GM18907 (cell line): ENCODE data around the gene COASY.
"Not testable (repeated sequence)": the region's sequence is repeated elsewhere in the genome, so short reads cannot be mapped to it uniquely, and the experiment has no call there.

Source experiments
- ATAC-seq: cut with Tn5 transposase; IDR thresholded peaks from one replicate; pipeline ENCODE4 v1.9.1; 2021; ENCODE audit warnings: mild to moderate bottlenecking, moderate library complexity; ENCODE audit not compliant: unreplicated experiment

The COASY gene

DNA sequence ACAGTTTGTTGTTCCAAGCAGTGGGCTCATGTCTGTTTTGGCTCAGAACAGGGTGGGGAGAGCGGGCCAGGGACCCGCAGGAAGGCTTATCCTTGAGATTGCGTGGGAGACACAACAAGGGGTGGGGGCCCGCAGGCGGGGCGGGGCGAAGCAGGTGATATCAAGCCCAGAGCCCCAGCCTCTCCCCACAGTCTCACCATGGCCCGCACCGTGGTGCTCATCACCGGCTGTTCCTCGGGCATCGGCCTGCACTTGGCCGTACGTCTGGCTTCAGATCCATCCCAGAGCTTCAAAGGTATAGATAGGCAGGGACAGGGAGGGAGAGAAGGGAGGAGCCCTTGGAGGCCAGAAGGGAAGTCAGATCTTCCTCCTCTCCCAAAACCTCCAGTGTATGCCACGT lies 9.2 kb upstream of the COASY start, which contains the start of gene HSD17B1:
Gene HSD17B1, plus strand, starts transcription at position 188 of the 400 bp plus-strand sequence. Its CDS starts 11 bp downstream, at position 199.
- ATAC-seq, result not testable (repeated sequence)

DNA sequence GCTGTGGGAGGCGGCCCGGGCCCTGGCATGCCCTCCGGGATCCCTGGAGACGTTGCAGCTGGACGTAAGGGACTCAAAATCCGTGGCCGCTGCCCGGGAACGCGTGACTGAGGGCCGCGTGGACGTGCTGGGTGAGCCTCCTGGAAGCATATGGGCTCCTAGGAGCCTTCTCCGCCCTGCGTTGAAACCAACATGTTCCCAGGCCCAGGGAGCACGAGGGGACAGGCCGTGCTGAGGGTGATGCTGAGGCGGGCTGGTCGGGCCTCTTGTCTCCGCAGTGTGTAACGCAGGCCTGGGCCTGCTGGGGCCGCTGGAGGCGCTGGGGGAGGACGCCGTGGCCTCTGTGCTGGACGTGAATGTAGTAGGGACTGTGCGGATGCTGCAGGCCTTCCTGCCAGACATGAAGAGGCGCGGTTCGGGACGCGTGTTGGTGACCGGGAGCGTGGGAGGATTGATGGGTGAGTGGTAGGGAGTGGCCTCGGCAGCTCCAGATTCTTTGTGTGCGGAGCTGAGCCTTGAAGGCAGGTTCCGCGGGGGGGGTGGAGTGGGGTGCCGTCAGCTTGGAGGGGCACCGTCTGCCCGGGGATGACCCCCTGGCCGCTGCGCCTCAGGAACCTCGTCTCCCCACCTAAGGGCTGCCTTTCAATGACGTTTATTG lies 8.7 kb upstream of the COASY start:
- ATAC-seq, result no peak

DNA sequence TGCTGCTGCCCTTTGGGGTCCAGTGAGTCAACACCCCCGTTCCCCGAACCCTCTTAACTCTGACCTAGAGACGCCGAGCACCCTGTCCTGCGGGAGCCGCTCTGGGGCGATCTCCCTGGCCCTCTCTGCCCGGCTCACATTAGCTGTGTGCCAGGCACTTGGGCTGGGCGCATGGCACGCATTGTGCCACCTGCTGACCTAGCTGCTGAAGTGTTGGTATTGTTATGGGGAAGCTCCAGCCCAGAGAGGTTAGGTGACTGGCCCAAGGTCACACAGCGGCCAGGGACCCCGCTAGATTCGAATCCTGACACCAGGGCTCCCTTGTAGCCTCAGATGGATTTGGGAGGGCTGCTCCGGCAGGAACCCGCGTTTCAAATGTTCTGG lies 8.1 kb upstream of the COASY start:
- no peak for ATAC-seq

- ATAC-seq, result peak; percentile 69
These were observed 7.5 kb upstream of the COASY start for GRCh38 chr17:42554250-42555121.

GRCh38 chr17:42555122-42555622 lies 6.8 kb upstream of the COASY start:
- ATAC-seq, result no peak

- ATAC-seq, result not testable (repeated sequence)
These were observed 5.9 kb upstream of the COASY start for GRCh38 chr17:42555961-42556617.

DNA sequence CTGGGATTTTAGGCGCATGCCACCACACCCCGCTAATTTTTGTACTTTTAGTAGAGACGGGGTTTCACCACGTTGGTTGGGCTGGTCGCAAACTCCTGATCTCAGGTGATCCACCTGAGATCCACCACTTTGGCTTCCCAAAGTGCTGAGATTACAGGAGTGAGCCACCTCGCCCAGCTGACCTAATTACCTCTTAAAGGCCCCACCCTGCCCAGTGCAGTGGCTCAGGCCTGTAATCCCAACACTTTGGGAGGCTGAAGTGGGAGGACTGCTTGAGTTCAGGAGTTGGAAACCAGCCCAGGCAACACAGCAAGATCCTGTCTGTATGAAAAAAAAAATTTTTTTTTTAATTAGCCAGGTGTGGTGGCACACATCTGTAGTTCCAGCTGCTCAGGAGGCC lies 2.9 kb upstream of the COASY start:
- ATAC-seq, result no peak

GRCh38 chr17:42560246-42560645 lies 1.7 kb upstream of the COASY start:
- no peak for ATAC-seq

DNA sequence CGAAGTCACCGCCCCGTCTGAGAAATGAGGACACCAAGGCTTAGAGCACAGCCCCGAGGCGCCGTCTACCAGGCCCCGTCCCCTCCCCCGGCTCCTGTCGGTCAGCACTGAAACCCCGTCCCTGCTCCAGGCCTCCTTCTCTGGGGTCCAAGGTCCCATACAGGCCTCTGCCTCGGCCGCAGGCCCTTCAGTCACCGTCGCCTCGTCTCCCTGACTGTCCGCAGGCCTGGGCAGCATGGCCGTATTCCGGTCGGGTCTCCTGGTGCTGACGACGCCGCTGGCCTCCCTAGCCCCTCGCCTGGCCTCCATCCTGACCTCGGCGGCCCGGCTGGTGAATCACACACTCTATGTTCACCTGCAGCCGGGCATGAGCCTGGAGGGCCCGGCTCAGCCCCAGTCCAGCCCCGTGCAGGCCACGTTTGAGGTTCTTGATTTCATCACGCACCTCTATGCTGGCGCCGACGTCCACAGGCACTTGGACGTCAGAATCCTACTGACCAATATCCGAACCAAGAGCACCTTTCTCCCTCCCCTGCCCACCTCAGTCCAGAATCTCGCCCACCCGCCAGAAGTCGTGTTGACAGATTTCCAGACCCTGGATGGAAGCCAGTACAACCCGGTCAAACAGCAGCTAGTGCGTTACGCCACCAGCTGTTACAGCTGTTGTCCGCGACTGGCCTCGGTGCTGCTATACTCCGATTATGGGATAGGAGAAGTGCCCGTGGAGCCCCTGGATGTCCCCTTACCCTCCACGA lies 617 bp downstream of the COASY start:
- ATAC-seq, result no peak

DNA sequence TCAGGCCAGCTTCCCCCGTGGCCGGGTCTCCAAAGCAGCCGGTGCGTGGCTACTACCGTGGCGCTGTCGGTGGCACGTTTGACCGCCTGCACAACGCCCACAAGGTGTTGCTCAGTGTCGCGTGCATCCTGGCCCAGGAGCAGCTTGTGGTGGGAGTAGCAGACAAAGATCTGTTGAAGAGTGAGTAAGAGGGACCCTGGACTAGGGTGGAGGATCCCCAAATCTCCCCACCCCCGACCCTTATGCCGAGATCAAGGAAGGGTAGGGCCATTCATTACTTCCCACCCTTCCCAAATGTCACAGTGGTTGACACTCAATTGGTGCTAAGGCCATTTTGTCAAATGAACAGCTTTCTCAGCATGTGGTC lies 1.2 kb downstream of the COASY start:
- ATAC-seq, result no peak

DNA sequence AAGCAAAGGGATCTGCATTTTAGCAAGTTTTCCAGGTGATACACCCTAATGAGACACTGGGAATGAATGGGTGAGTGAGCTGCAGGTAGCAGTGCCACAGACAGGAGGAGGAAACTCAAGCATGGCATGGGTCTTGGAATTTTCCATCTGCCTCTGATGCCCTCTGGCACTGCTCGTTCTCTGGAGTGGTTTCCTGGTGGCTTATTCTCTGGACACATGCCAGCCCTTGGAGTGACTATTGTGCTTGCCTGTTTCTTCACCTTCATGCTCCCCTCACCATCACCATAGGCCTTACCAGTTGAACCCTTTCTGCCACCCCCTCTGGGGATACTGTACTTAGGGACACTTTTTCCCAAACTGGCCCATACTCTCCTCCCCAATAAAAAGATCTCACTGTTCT lies 1.6 kb downstream of the COASY start:
- ATAC-seq, result no peak

- ATAC-seq, result no peak
These were observed 2.0 kb downstream of the COASY start for GRCh38 chr17:42563950-42564349.

DNA sequence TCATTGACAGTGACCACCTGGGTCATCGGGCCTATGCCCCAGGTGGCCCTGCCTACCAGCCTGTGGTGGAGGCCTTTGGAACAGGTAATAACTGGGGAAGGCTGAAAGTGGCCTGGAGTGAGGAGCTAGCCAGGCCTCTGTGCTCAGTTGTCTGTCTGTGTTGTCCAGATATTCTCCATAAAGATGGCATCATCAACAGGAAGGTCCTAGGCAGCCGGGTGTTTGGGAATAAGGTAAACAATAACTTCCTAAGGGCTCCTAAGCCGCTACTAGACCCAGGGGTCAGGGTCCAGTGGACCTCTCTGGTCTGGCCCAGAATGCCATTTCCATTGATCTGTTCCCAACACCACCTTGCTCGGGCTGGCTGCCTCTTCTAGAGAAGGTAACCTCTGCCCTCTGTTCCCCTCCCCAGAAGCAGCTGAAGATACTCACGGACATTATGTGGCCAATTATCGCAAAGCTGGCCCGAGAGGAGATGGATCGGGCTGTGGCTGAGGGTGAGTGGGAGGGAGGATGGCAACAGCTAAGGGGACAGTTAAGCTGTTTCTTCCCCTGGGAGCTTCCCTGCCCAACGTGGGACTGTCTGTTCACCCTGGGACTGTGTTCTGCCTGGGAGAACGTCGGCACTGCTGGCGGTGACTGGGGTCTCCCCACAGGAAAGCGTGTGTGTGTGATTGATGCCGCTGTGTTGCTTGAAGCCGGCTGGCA lies 3.0 kb downstream of the COASY start:
- no peak for ATAC-seq

GRCh38 chr17:42565523-42566214 lies 3.7 kb downstream of the COASY start:
- no peak for ATAC-seq

DNA sequence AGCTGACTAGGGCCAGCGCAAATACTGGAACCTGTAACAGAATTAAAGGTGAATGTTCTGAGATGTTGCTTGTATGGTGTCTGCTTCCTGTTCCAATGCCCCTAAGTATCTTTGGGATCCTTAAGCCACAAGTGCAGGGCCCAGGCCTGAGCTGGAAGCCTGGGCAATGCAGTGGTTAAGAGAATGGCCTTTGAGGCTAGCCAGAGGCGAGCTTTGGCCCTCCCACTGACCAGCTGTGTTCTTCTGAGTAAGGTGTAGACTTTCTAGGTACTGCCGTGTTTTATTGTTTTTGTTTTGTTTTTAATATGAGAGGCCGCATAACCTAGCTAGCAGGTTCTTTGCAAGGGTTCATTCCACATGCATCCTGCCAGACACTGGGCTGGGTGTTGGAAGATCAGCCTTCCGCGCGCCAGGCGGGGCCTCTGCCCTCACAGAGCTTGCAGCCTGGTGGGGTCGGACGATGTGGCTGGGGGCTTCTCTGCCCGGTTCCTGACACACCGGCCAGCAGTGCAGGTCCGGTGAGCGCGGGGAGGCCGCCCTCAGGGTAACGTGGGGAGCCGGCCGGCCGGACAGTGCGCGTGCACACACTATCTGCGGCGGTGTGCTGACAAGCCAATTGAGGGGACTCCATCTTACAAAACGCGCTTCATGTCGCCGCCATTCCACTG lies 4.4 kb downstream of the COASY start:
- ATAC-seq, result peak; percentile 8

GRCh38 chr17:42566883-42567573 lies 5.1 kb downstream of the COASY start, which contains the start of gene MLX:
Gene MLX (plus strand): TSS chr17:42567100. CDS start chr17:42567125, 25 bp downstream.
- peak; percentile 65 for ATAC-seq

- ATAC-seq, result no peak
These were observed 6.6 kb downstream of the COASY start for GRCh38 chr17:42568341-42569111.
